Smooth muscle cell (in vitro differentiated cells): ENCODE data around the gene KIFC3. TPM values are rescaled to one million over a fixed set of nuclear protein-coding genes. Genes with fewer than 3 reads are reported as not detected.

ENCODE experiments used
- DNase-seq: peaks from one replicate; lab custom pipeline; 2025; ENCODE audit not compliant: unreplicated experiment; lab: John Stamatoyannopoulos, UW
- H2AFZ ChIP-seq: fragments of 200-600 bp; sonication (generic); 2 replicates; pipeline ENCODE4 v1.6.0; 2016; ENCODE audit warnings: antibody characterized with exemption, low read depth, mild to moderate bottlenecking
- H3F3A ChIP-seq: fragments of 200-600 bp; sonication (generic); 2 replicates; pipeline ENCODE4 v1.6.0; 2017; ENCODE audit warnings: antibody characterized with exemption, low read depth
- H3K27ac ChIP-seq: fragments of 200-600 bp; sonication (generic); 2 replicates; pipeline ENCODE4 v1.5.1; 2016; ENCODE audit warnings: low read depth, mild to moderate bottlenecking
- H3K27me3 ChIP-seq: fragments of 200-600 bp; sonication (generic); 2 replicates; pipeline ENCODE4 v1.6.1; 2016; ENCODE audit warnings: low read depth, mild to moderate bottlenecking
- H3K36me3 ChIP-seq: fragments of 200-600 bp; sonication (generic); 2 replicates; pipeline ENCODE4 v1.5.1; 2016; ENCODE audit warnings: low read depth
- H3K4me1 ChIP-seq: fragments of 200-600 bp; sonication (generic); 2 replicates; pipeline ENCODE4 v1.5.1; 2016; ENCODE audit warnings: low read depth
- H3K4me2 ChIP-seq: fragments of 200-600 bp; sonication (generic); 2 replicates; pipeline ENCODE4 v1.6.0; 2016; ENCODE audit warnings: mild to moderate bottlenecking
- H3K4me3 ChIP-seq: fragments of 200-600 bp; sonication (generic); 2 replicates; pipeline ENCODE4 v1.5.1; 2016; ENCODE audit warnings: mild to moderate bottlenecking
- H3K79me2 ChIP-seq: fragments of 200-600 bp; sonication (generic); 2 replicates; pipeline ENCODE4 v1.6.0; 2016; ENCODE audit warnings: low read depth, mild to moderate bottlenecking
- H3K9ac ChIP-seq: fragments of 200-600 bp; sonication (generic); 2 replicates; pipeline ENCODE4 v1.6.0; 2016; ENCODE audit warnings: low read depth
- H3K9me3 ChIP-seq: fragments of 200-600 bp; sonication (generic); replicated peaks from 2 replicates; pipeline ENCODE4 v1.5.1; 2016; ENCODE audit warnings: low read depth
- H4K20me1 ChIP-seq: fragments of 200-600 bp; sonication (generic); 2 replicates; pipeline ENCODE4 v1.6.0; 2016; ENCODE audit warnings: low read depth
- WGBS: methylation state at CpG from one replicate; pipeline ENCODE4 v1.1.7; 2016; ENCODE audit warnings: low lambda C conversion rate; 5-methylcytosine and 5-hydroxymethylcytosine counted together
- polyA plus RNA-seq: library from polyadenylated mRNA; unstranded; fragments of >200 nt; fragmentation: Nextera tagmentation; extraction: Ambion mirVana; gene quantifications from 2 replicates; pipeline ENCODE4 v1.2.1, GENCODE V29; 2016
- total RNA-seq: library from RNA; depleted of rRNA; stranded (reverse); fragments of >200 nt; gene quantifications from 2 replicates; pipeline ENCODE4 v1.2.3, GENCODE V29; 2014
- TF ChIP-seq, protein P1 (sequence below): fragments of 200-600 bp; sonication (generic); IDR thresholded peaks from 2 replicates; pipeline ENCODE4 v1.5.1; 2017; ENCODE audit warnings: borderline replicate concordance, mild to moderate bottlenecking, antibody characterized with exemption; ENCODE audit not compliant: insufficient read depth, poor library complexity, severe bottlenecking

The KIFC3 gene
- total and polyA plus RNA-seq, 2 experiments from 2014 or later: 30.6 to 50.2 TPM

DNA sequence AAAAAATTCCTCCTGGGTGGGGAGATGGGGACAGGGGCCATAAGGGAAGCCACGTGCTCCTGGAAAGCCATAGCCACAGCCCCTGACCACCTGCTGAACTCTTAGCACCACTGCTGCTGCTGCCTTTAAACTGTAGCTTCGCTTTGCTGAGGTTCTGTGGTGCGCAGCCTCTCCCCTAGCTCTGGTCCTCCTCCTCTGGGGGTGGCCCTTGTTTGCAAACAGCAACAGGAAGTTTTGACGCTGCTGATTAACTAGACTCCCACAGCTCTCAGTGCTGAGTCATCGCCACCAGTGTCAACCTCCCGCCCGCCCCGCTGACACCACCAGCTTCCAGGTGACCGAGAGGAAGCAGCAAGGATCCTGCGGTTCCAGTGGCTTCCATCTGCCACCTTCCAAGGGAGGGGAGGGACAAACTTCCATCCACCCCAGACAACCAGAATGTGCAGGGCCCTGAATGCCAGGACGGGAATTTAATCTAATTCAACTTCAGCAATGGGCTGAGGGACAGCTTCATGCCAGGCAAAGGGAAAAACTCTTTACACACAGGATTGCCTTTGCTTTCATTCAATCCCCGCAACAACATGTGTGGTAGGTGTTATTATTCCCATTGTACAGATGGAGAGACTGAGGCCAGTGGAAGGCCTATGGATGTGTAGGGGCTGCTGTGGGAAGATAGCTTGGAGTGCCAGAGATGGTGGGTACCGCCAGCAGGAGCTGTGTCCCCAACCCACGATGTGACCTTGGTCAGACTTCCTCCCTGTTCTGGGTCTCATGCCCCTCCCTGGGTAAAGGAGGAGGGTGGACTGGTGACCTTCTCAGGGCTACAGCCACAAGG, 8.1 kb upstream of the KIFC3 start:
- H3K36me3 ChIP-seq: no peaks in the 10 kb centered on the region
- no peaks in the 10 kb centered on the region for H3K27me3 ChIP-seq
- TF ChIP-seq, protein P1, sequence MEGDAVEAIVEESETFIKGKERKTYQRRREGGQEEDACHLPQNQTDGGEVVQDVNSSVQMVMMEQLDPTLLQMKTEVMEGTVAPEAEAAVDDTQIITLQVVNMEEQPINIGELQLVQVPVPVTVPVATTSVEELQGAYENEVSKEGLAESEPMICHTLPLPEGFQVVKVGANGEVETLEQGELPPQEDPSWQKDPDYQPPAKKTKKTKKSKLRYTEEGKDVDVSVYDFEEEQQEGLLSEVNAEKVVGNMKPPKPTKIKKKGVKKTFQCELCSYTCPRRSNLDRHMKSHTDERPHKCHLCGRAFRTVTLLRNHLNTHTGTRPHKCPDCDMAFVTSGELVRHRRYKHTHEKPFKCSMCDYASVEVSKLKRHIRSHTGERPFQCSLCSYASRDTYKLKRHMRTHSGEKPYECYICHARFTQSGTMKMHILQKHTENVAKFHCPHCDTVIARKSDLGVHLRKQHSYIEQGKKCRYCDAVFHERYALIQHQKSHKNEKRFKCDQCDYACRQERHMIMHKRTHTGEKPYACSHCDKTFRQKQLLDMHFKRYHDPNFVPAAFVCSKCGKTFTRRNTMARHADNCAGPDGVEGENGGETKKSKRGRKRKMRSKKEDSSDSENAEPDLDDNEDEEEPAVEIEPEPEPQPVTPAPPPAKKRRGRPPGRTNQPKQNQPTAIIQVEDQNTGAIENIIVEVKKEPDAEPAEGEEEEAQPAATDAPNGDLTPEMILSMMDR: no peak
- no peaks in the 10 kb centered on the region for H3K9me3 ChIP-seq
- H2AFZ ChIP-seq: no peak overlapping the region
- peaks cover 5% of the 10 kb centered on the region for H3K4me1 ChIP-seq
- no peaks in the 10 kb centered on the region for H3K79me2 ChIP-seq
- no peak overlapping the region for H3K4me3 ChIP-seq
- H3K9ac ChIP-seq: peak overlapping the region; percentile 41
- DNase-seq: peak; percentile 34
- H3K27ac ChIP-seq: peak overlapping the region; percentile 75
- WGBS: 24% methylated on average over 14 of the region's 14 CpGs
- H3F3A ChIP-seq: peaks cover 13% of the 10 kb centered on the region
- H4K20me1 ChIP-seq: no peaks in the 10 kb centered on the region
- H3K4me2 ChIP-seq: peak overlapping the region; percentile 57

DNA sequence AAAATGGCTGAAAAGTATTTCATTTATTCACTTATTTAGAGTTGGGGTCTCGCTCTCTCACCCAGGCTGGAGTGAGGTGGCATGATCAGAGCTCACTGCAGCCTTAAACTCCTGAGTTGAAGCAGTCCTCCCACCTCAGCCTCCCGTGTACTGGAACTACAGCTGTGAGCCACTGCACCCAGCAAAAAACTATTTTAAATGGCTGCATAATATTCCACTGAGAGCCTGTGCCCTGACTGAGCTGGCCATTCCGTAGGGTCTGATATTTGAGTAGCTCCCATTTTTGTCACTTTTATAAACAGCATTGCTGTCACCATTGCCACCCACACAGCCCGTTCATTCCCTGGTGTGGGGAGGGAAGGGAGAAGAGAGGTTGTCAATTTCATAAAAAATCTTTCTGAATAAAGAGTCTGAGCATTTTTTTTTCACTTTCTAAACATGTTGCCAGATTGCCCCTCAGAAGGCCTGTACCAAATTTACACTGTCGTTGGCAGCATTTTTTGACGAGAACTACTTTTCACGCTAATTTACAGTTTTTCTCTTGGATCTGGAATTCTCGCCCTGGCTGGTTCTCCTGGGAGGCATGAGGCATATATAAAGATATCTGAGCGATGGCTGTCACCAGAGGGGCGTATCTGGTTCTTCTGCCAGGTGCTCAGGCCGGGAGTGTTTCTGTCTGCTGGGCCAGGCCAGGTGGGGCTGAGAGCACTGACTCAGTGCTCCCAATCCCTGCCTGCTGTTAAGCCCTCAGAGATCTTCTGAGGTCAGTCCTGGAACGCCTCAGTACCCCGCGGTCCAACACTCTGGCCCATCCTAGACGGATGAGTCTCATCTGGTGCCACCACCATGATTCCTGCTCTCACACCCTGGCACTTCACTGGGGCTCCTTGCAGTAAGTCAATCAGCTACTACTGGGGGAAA, 7.2 kb upstream of the KIFC3 start:
- Histone ChIP-seq H2AFZ (no peak overlapping the region), H3F3A (peaks cover 13% of the 10 kb centered on the region), H3K36me3 (no peaks in the 10 kb centered on the region), H3K4me2 (peak overlapping the region; percentile 57), H3K27ac (peak overlapping the region; percentile 75), H3K4me1 (peaks cover 5% of the 10 kb centered on the region), H3K4me3 (no peak overlapping the region), H4K20me1 (no peaks in the 10 kb centered on the region), H3K27me3 (no peaks in the 10 kb centered on the region), H3K9ac (peak overlapping the region; percentile 41), H3K79me2 (no peaks in the 10 kb centered on the region), H3K9me3 (no peaks in the 10 kb centered on the region)
- DNase-seq: no peak
- TF ChIP-seq, protein P1: no peak
- 69% methylated on average over 15 of the region's 15 CpGs for WGBS

DNA sequence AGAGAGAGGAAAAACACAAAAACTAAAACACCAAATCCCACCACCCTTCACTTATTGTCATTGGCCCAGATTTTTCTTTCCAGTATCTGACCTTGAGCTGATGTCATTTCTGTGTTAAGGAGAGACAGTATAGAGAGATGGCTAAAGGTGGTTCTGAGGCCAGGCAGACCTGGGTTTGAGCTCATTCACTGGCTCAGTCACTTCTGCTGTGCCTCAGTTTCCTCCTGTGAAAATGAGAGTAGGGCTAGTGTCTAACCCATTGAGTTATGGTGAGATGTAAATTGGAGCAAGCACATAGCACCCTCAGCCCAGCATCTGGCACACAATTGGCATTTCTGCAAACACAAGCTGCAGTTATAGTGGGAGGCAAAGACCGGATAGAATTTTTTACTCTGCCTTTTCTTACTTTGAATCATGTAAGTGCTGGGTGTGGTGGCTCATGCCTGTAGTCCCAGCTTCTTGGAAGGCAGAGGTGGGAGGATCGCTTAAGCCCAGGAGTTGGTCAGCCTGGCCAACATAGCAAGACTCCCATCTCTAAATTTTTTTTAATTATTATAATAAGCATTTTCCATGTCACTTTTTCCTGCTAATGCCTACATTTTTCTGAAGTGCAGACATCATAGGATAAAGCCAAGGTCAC, 6.4 kb upstream of the KIFC3 start:
- 46% methylated on average over 2 of the region's 2 CpGs for WGBS
- DNase-seq: no peak
- Histone ChIP-seq H3K79me2 (no peaks in the 10 kb centered on the region), H3K4me2 (peak overlapping the region; percentile 82), H3K9me3 (no peaks in the 10 kb centered on the region), H2AFZ (no peak overlapping the region), H3K4me3 (peak overlapping the region; percentile 29), H3K9ac (no peak overlapping the region), H4K20me1 (no peaks in the 10 kb centered on the region), H3K27me3 (no peaks in the 10 kb centered on the region), H3K4me1 (peaks cover 9% of the 10 kb centered on the region), H3K36me3 (no peaks in the 10 kb centered on the region), H3F3A (peaks cover 14% of the 10 kb centered on the region), H3K27ac (peak overlapping the region; percentile 28)
- TF ChIP-seq, protein P1: no peak
